ENCODE data around the gene FADS1. TPM values are rescaled to one million over a fixed set of nuclear protein-coding genes. Genes with fewer than 3 reads are reported as not detected.

Gene FADS1
- total RNA-seq, 1 experiment from 2014 or later: 105 TPM

- CTCF ChIA-PET: interaction anchor here (1.0 to 5.3 kb wide), 4 partner anchors 13 to 252 kb away, joined by 4 to 42 read pairs (median 8); no protein-coding TSS in a partner anchor
- POLR2A ChIA-PET: interaction anchor here (0.6 to 1.3 kb wide), 2 partner anchors 9 to 31 kb away, joined by 3 read pairs; no protein-coding TSS in a partner anchor
- Mint-ChIP-seq H3K4me3 (no peak overlapping the region), H3K27ac (peak overlapping the region; percentile 9; the same call in 1 of the 2 replicates), H3K27me3 (ENCODE audit: low read depth) (no peaks in the 10 kb centered on the region; the same call in 1 of the 2 replicates), H3K4me1 (no peaks in the 10 kb centered on the region), H3K36me3 (peaks cover 24% of the 10 kb centered on the region), H3K9me3 (no peaks in the 10 kb centered on the region)
- DNase-seq (ENCODE audit: low spot score): no peak
- TF ChIP-seq GABPB1 (CRISPR knock-in tag; IDR thresholded peaks at IDR 0.05) (no peak), ZNF232 (CRISPR knock-in tag; IDR thresholded peaks at IDR 0.05) (no peak), NFATC4 (CRISPR knock-in tag; IDR thresholded peaks at IDR 0.05) (no peak), IRF2 (CRISPR knock-in tag; IDR thresholded peaks at IDR 0.05; ENCODE audit: borderline replicate concordance, low read depth) (no peak), SOX15 (CRISPR knock-in tag; IDR thresholded peaks at IDR 0.05) (no peak), MXD4 (CRISPR knock-in tag; IDR thresholded peaks at IDR 0.05; ENCODE audit: borderline replicate concordance) (no peak), ESRRA (CRISPR knock-in tag; IDR thresholded peaks at IDR 0.05; ENCODE audit: borderline replicate concordance) (no peak), ZNF671 (CRISPR knock-in tag; IDR thresholded peaks at IDR 0.05) (no peak), TEAD1 (CRISPR knock-in tag; IDR thresholded peaks at IDR 0.05) (no peak), CREB1 (CRISPR knock-in tag; IDR thresholded peaks at IDR 0.05) (no peak), FOXJ3 (CRISPR knock-in tag; IDR thresholded peaks at IDR 0.05; ENCODE audit: borderline replicate concordance) (no peak), PRDM15 (CRISPR knock-in tag; IDR thresholded peaks at IDR 0.05) (no peak), ZNF263 (CRISPR knock-in tag; IDR thresholded peaks at IDR 0.05; ENCODE audit: low read depth) (no peak), ZMAT4 (CRISPR knock-in tag; IDR thresholded peaks at IDR 0.05) (no peak), ZNF532 (CRISPR knock-in tag; IDR thresholded peaks at IDR 0.05; ENCODE audit: borderline replicate concordance) (no peak), SMAD3 (CRISPR knock-in tag; IDR thresholded peaks at IDR 0.05; ENCODE audit: borderline replicate concordance) (no peak)
- TF ChIP-seq, protein P1, sequence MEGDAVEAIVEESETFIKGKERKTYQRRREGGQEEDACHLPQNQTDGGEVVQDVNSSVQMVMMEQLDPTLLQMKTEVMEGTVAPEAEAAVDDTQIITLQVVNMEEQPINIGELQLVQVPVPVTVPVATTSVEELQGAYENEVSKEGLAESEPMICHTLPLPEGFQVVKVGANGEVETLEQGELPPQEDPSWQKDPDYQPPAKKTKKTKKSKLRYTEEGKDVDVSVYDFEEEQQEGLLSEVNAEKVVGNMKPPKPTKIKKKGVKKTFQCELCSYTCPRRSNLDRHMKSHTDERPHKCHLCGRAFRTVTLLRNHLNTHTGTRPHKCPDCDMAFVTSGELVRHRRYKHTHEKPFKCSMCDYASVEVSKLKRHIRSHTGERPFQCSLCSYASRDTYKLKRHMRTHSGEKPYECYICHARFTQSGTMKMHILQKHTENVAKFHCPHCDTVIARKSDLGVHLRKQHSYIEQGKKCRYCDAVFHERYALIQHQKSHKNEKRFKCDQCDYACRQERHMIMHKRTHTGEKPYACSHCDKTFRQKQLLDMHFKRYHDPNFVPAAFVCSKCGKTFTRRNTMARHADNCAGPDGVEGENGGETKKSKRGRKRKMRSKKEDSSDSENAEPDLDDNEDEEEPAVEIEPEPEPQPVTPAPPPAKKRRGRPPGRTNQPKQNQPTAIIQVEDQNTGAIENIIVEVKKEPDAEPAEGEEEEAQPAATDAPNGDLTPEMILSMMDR (IDR thresholded peaks at IDR 0.05): no peak
- no peak for ATAC-seq
Measured at GRCh38 chr11:61783717-61784505, 32.9 kb downstream of the FADS1 start.
